Thymus (tissue), 11 donors: Measurements from ENCODE around the gene TMOD3. TPM values are rescaled to one million over a fixed set of nuclear protein-coding genes. Genes with fewer than 3 reads are reported as not detected.

Source experiments
- DNase-seq, 9 donors: peaks; one replicate each; pipeline ENCODE4 v3.0.0-alpha.2; 2013; ENCODE audit warnings: low spot score in 9 of 9, low read depth in 6 of 9, missing footprints in 1 of 9
- H3K27ac ChIP-seq, 2 donors: one replicate each; pipeline ENCODE4 v1.5.1; 2013; ENCODE audit warnings: control low read depth in 1 of 2, low read depth in 1 of 2, low read length in 1 of 2, mild to moderate bottlenecking in 1 of 2, moderate library complexity in 1 of 2
- H3K27me3 ChIP-seq, 2 donors: one replicate each; pipeline ENCODE4 v1.5.1; 2013; ENCODE audit warnings: low read length in 1 of 2; ENCODE audit not compliant: control insufficient read depth in 2 of 2, insufficient read depth in 1 of 2
- H3K36me3 ChIP-seq, 2 donors: one replicate each; pipeline ENCODE4 v1.5.1; 2013; ENCODE audit warnings: low read length in 1 of 2, mild to moderate bottlenecking in 1 of 2, moderate library complexity in 1 of 2; ENCODE audit not compliant: control insufficient read depth in 2 of 2, insufficient read depth in 2 of 2
- H3K4me1 ChIP-seq, 2 donors: one replicate each; pipeline ENCODE4 v1.5.1; 2013; ENCODE audit warnings: low read length in 2 of 2; ENCODE audit not compliant: control insufficient read depth in 2 of 2, insufficient read depth in 2 of 2
- H3K4me3 ChIP-seq, 2 donors: one replicate each; pipeline ENCODE4 v1.5.1; 2013; ENCODE audit warnings: low read length in 2 of 2, control low read depth in 1 of 2, mild to moderate bottlenecking in 1 of 2
- H3K9me3 ChIP-seq, 2 donors: one replicate each; pipeline ENCODE4 v1.5.1; 2013; ENCODE audit warnings: low read length in 1 of 2, mild to moderate bottlenecking in 1 of 2; ENCODE audit not compliant: control insufficient read depth in 2 of 2, insufficient read depth in 1 of 2
- WGBS: extraction: QIAGEN DNeasy Blood & Tissue Kit; methylation state at CpG from one replicate; pipeline ENCODE4 v1.1.7; 2013; 5-methylcytosine and 5-hydroxymethylcytosine counted together
- polyA plus RNA-seq: library from polyadenylated mRNA; stranded (reverse); fragments of 200-250 nt; gene quantifications from one replicate; pipeline ENCODE4 v1.2.3, GENCODE V29; 2013
- total RNA-seq: library from RNA; stranded (reverse); fragments of 120-200 nt; gene quantifications from one replicate; pipeline ENCODE4 v1.2.4, GENCODE V29; 2013
- donor health status: healthy.

Gene TMOD3
- total and polyA plus RNA-seq, 2 donors: 15.8 to 26.3 TPM

DNA sequence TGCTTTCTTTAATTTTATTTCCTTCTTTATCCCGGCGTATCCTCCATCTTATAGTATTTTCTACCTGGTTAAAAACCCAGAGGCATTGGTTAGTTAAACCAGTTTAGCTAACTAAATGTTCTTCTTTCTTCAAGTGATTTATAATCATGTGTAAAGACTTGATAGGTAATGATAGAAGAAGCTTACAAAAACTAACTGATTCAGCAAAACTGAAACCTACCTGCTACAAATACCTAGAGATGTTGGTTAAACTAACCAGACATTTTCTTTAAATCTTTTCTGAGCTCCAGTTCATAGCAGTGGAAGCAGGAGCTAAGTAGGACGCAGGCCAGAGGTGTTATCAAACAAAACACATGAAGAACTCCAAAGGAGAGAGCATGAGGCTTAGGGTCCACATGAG lies 97.4 kb downstream of the TMOD3 start:
- H3K36me3 ChIP-seq: peaks cover 12 to 20% of the 10 kb centered on the region in 2 donors
- over 99% methylated on average over 3 of the region's 3 CpGs for WGBS

GRCh38 chr15:51931016-51931415 lies 101.6 kb downstream of the TMOD3 start:
- Histone ChIP-seq H3K36me3 (peaks cover 7 to 18% of the 10 kb centered on the region in 2 donors), H3K9me3 (no peaks in the 10 kb centered on the region), H3K4me3 (no peak overlapping the region), H3K27ac (no peak overlapping the region), H3K4me1 (peaks cover 6 to 20% of the 10 kb centered on the region in 2 donors), H3K27me3 (no peaks in the 10 kb centered on the region)
- 95% methylated on average over 3 of the region's 3 CpGs for WGBS
- no peak for DNase-seq

More for the DNA sequence above, 97.4 kb downstream of the TMOD3 start:
- no peaks in the 10 kb centered on the region for H3K27me3 ChIP-seq
- no peak for DNase-seq
- no peak overlapping the region for H3K4me3 ChIP-seq
- no peak overlapping the region for H3K27ac ChIP-seq
- H3K4me1 ChIP-seq: peaks cover 2 to 7% of the 10 kb centered on the region in 2 donors
- H3K9me3 ChIP-seq: no peaks in the 10 kb centered on the region

GRCh38 chr15:51931638-51932037 lies 102.2 kb downstream of the TMOD3 start:
- Histone ChIP-seq H3K9me3 (no peaks in the 10 kb centered on the region), H3K4me3 (no peak overlapping the region), H3K36me3 (peaks cover 13 to 24% of the 10 kb centered on the region in 2 donors), H3K27ac (peak overlapping the region in 1 of 2 donors; percentile 30), H3K27me3 (no peaks in the 10 kb centered on the region), H3K4me1 (peaks cover 6 to 20% of the 10 kb centered on the region in 2 donors)
- 98% methylated on average over 4 of the region's 4 CpGs for WGBS
- DNase-seq: no peak

DNA sequence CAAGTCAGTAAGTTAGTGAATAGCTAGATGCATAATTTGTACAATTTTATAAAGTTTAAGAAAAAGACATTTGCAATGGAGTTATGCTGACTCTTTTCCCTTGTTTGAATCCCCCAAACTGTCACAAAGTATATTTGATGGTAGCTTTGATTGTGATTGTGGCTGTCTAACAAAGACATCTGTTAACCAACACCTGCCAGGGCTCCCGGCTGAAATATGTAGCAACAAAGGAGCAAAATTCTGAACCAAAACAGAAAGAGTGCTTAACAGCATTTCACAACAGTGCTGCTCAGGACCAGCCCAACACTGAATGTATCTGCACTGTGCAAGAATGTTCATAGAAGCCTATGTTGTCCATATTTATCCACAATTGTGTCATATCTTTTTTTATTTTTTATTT lies 102.7 kb downstream of the TMOD3 start:
- Histone ChIP-seq H3K36me3 (peaks cover 15 to 25% of the 10 kb centered on the region in 2 donors), H3K4me3 (no peak overlapping the region), H3K4me1 (peaks cover 6 to 20% of the 10 kb centered on the region in 2 donors), H3K27me3 (no peaks in the 10 kb centered on the region), H3K27ac (peak overlapping the region; percentile 31 to 58), H3K9me3 (no peaks in the 10 kb centered on the region)
- DNase-seq: peak; percentile 15 to 82 (median 37)
- 7% methylated on average over 1 of the region's 1 CpG for WGBS

DNA sequence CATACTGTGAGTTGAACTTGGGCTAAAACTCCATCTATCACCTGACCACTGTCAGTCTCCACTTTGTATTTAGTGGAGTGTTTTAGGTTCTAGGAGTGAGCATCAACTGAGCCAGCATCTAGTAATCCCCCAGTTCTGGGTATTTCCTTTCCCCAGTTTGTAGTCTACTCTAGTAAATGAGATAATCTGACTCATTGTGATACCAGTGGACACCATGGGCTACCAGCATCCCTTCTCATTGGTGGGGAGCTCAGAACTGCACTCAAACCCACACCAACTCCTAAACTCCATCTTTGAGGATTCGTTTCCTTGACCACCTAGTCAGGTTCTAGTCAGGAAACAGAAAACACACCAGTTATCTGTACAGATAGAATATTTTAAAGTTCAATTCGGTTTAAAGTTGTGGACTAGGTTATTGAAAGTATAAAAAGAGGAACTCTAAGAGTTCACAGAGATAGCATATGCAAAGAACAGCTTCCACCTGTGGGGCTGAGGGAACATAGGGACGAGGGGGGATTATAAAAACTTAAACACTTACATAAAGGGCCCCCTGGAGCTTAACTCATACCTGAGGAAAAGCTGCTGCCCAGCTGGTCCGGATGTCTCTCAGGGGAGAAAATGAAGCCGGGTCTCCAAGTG lies 106.1 kb downstream of the TMOD3 start:
- H3K4me3 ChIP-seq: no peak overlapping the region
- no peak overlapping the region for H3K27ac ChIP-seq
- H3K9me3 ChIP-seq: no peaks in the 10 kb centered on the region
- DNase-seq: no peak
- no peaks in the 10 kb centered on the region for H3K27me3 ChIP-seq
- H3K4me1 ChIP-seq: peaks cover 6 to 20% of the 10 kb centered on the region in 2 donors
- 83% methylated on average over 5 of the region's 5 CpGs for WGBS
- peaks cover 31 to 41% of the 10 kb centered on the region in 2 donors for H3K36me3 ChIP-seq

- 96% methylated on average over 2 of the region's 2 CpGs for WGBS
- Histone ChIP-seq H3K27ac (no peak overlapping the region), H3K9me3 (no peaks in the 10 kb centered on the region), H3K36me3 (peaks cover 34 to 41% of the 10 kb centered on the region in 2 donors), H3K4me3 (no peak overlapping the region), H3K27me3 (no peaks in the 10 kb centered on the region), H3K4me1 (peaks cover 6 to 18% of the 10 kb centered on the region in 2 donors)
- no peak for DNase-seq
These were observed 106.6 kb downstream of the TMOD3 start for GRCh38 chr15:51936105-51936478.

DNA sequence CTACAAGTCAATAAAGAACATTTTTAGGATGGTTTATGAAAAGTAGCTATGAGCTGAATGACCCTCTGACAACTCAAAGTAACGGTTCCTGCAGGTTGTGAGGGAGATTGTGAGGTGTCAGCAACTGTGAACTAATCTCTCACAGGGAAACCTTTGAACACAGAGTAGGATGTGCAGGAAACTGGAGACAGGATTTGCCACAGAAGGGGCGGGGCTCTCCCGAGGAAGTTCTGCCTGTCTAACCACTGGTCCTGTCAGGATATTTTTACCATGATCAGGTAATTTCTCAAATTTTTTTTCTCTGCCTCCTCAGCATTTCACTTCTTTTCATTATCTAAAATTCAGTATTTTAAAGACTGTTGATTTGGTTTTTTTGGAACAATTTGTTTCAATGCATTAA lies 108.8 kb downstream of the TMOD3 start:
- Histone ChIP-seq H3K36me3 (peaks cover 44 to 49% of the 10 kb centered on the region in 2 donors), H3K27ac (no peak overlapping the region), H3K4me3 (no peak overlapping the region), H3K27me3 (no peaks in the 10 kb centered on the region), H3K9me3 (no peaks in the 10 kb centered on the region), H3K4me1 (peaks cover 0 to under 1% of the 10 kb centered on the region in 2 donors)
- DNase-seq: no peak
- WGBS: 97% methylated on average over 3 of the region's 3 CpGs

DNA sequence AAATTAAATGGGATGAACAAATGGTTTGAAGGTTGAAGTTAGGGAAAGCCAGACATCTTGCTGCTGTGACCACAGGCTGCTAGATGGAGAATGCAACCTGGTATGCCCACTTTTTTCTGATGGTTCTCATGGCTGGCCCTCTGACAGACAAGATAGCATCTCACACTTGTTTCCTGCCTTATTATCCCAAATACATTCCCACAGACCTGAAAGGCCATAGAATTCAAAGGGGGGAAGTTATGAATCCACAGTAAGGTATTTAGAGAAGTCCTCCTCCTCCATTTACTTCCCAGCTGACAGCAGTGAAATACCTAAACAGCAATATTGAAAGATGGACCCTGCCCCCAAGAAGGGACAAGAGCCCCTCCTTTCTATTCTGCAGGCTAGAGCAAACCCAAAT lies 109.8 kb downstream of the TMOD3 start:
- Histone ChIP-seq H3K36me3 (peaks cover 47 to 49% of the 10 kb centered on the region in 2 donors), H3K27ac (no peak overlapping the region)

DNA sequence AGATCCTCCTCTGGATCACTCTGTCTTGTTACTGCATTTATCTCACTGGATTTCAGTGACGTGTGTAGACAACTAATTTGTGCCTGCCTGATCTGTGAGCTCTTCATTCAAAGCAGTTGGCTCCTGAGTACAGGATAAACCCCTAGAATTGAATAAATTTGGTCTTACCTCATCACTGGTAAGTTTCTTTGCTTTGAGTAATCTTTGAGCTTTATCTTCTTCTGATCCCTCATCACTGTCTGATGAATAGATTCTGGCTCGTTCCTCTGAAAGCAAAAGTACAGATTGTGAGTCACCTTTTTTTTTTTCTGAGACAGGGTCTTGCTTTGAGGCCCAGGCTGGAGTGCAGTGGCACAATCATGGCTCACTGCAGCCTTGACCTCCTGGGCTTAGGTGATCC lies 117.7 kb downstream of the TMOD3 start:
- no peak for DNase-seq
- 92% methylated on average over 2 of the region's 2 CpGs for WGBS
- Histone ChIP-seq H3K27me3 (no peaks in the 10 kb centered on the region), H3K27ac (no peak overlapping the region), H3K4me3 (no peak overlapping the region), H3K4me1 (no peaks in the 10 kb centered on the region), H3K9me3 (no peaks in the 10 kb centered on the region), H3K36me3 (peaks cover 71 to 75% of the 10 kb centered on the region in 2 donors)

More for the DNA sequence above, 109.8 kb downstream of the TMOD3 start:
- no peak overlapping the region for H3K4me3 ChIP-seq
- no peak for DNase-seq
- H3K9me3 ChIP-seq: no peaks in the 10 kb centered on the region
- H3K27me3 ChIP-seq: no peaks in the 10 kb centered on the region
- H3K4me1 ChIP-seq: no peaks in the 10 kb centered on the region
